ENCODE results near the gene FOXF2.

FOXF2 gene

GRCh38 chr6:1389369-1390132 lies at the start of gene FOXF2:
Gene FOXF2, plus strand, starts transcription at chr6:1389576. Its CDS starts 372 bp downstream, at chr6:1389948.
- no peak for DNase-seq (ENCODE audit: low read depth)
- peak within 1 kb of the TSS; percentile 55 for H3K4me3 ChIP-seq (ENCODE audit: control insufficient read depth, low read depth, low read length)

GRCh38 chr6:1346101-1346500 lies 43.3 kb upstream of the FOXF2 start:
- TF ChIP-seq CTCF (conservative IDR thresholded peaks at IDR 0.05; ENCODE audit: control insufficient read depth, insufficient read depth, low read depth, low read length) = no peak
- no peak for DNase-seq (ENCODE audit: low read depth)
- H3K4me3 ChIP-seq (ENCODE audit: control insufficient read depth, low read depth, low read length) = no peak overlapping the region

More at GRCh38 chr6:1389369-1390132, at the start of gene FOXF2:
- TF ChIP-seq CTCF (conservative IDR thresholded peaks at IDR 0.05; ENCODE audit: control insufficient read depth, insufficient read depth, low read depth, low read length) = no peak

- TF ChIP-seq CTCF (conservative IDR thresholded peaks at IDR 0.05; ENCODE audit: control insufficient read depth, insufficient read depth, low read depth, low read length) = no peak
- DNase-seq (ENCODE audit: low read depth) = no peak
- no peak overlapping the region for H3K4me3 ChIP-seq (ENCODE audit: control insufficient read depth, low read depth, low read length)
These were observed 42.8 kb upstream of the FOXF2 start for GRCh38 chr6:1346558-1347091.

GRCh38 chr6:1347161-1347560 lies 42.2 kb upstream of the FOXF2 start:
- no peak for TF ChIP-seq CTCF (conservative IDR thresholded peaks at IDR 0.05; ENCODE audit: control insufficient read depth, insufficient read depth, low read depth, low read length)
- no peak overlapping the region for H3K4me3 ChIP-seq (ENCODE audit: control insufficient read depth, low read depth, low read length)
- no peak for DNase-seq (ENCODE audit: low read depth)

- peak; percentile 42 for DNase-seq (ENCODE audit: low read depth)
- no peak overlapping the region for H3K4me3 ChIP-seq (ENCODE audit: control insufficient read depth, low read depth, low read length)
- no peak for TF ChIP-seq CTCF (conservative IDR thresholded peaks at IDR 0.05; ENCODE audit: control insufficient read depth, insufficient read depth, low read depth, low read length)
These were observed 40.7 kb upstream of the FOXF2 start for GRCh38 chr6:1348675-1349074.

GRCh38 chr6:1349655-1350054 lies 39.7 kb upstream of the FOXF2 start:
- no peak for DNase-seq (ENCODE audit: low read depth)
- TF ChIP-seq CTCF (conservative IDR thresholded peaks at IDR 0.05; ENCODE audit: control insufficient read depth, insufficient read depth, low read depth, low read length) = no peak
- no peak overlapping the region for H3K4me3 ChIP-seq (ENCODE audit: control insufficient read depth, low read depth, low read length)
